ENCODE results near the gene PCED1B.

Gene PCED1B

GRCh38 chr12:47164724-47165439 lies 85.5 kb downstream of the PCED1B start (continued):
- no peak for TF ChIP-seq CSRNP3 (CRISPR knock-in tag; IDR thresholded peaks at IDR 0.05)
- no peak for TF ChIP-seq RARB (CRISPR knock-in tag; IDR thresholded peaks at IDR 0.05)

DNA sequence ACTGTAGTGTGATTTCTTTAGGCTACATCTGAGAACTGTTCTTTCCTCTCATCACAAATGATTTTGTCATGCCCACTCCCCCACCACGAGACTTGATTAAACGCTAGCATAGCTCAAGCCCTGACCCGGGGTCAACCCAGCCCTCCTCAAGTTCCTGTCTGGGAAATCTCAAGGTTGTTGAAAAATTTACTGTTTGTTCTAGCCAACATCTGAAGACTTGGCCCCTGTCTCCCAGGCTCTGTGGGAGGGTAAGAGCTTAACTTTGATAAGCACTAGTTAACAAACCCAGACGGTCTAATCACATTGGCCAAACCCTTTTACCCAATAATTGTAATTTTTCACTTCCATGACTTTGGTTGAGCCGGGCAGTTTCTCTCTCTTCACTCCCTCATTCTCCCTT lies 86.5 kb downstream of the PCED1B start:
- ATAC-seq, result no peak

More for the DNA sequence above, 86.5 kb downstream of the PCED1B start:
- TF ChIP-seq ZFP3 (CRISPR knock-in tag; IDR thresholded peaks at IDR 0.05) (no peak), ARNTL (CRISPR knock-in tag; IDR thresholded peaks at IDR 0.05; ENCODE audit: borderline replicate concordance, low read depth) (no peak), ISL1 (CRISPR knock-in tag; IDR thresholded peaks at IDR 0.05) (no peak), CSRNP3 (CRISPR knock-in tag; IDR thresholded peaks at IDR 0.05) (no peak), POU6F1 (CRISPR knock-in tag; IDR thresholded peaks at IDR 0.05; ENCODE audit: borderline replicate concordance, low read depth) (no peak), ESRRG (CRISPR knock-in tag; IDR thresholded peaks at IDR 0.05) (no peak), RARB (CRISPR knock-in tag; IDR thresholded peaks at IDR 0.05) (no peak), ZNF70 (CRISPR knock-in tag; IDR thresholded peaks at IDR 0.05) (no peak), TCF4 (CRISPR knock-in tag; IDR thresholded peaks at IDR 0.05; ENCODE audit: borderline replicate concordance) (no peak), PPARA (CRISPR knock-in tag; IDR thresholded peaks at IDR 0.05; ENCODE audit: borderline replicate concordance) (no peak), ZC3H10 (CRISPR knock-in tag; IDR thresholded peaks at IDR 0.05) (no peak), GLIS3 (CRISPR knock-in tag; IDR thresholded peaks at IDR 0.05) (no peak), BACH2 (CRISPR knock-in tag; IDR thresholded peaks at IDR 0.05; ENCODE audit: borderline replicate concordance) (no peak), OSR1 (CRISPR knock-in tag; IDR thresholded peaks at IDR 0.05) (no peak), ZNF565 (CRISPR knock-in tag; conservative IDR thresholded peaks at IDR 0.05; ENCODE audit: low read depth) (no peak), ZNF8 (CRISPR knock-in tag; IDR thresholded peaks at IDR 0.05) (no peak)
- TF ChIP-seq, protein P1, sequence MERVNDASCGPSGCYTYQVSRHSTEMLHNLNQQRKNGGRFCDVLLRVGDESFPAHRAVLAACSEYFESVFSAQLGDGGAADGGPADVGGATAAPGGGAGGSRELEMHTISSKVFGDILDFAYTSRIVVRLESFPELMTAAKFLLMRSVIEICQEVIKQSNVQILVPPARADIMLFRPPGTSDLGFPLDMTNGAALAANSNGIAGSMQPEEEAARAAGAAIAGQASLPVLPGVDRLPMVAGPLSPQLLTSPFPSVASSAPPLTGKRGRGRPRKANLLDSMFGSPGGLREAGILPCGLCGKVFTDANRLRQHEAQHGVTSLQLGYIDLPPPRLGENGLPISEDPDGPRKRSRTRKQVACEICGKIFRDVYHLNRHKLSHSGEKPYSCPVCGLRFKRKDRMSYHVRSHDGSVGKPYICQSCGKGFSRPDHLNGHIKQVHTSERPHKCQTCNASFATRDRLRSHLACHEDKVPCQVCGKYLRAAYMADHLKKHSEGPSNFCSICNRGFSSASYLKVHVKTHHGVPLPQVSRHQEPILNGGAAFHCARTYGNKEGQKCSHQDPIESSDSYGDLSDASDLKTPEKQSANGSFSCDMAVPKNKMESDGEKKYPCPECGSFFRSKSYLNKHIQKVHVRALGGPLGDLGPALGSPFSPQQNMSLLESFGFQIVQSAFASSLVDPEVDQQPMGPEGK (CRISPR knock-in tag; IDR thresholded peaks at IDR 0.05; ENCODE audit: borderline replicate concordance), result no peak
- TF ChIP-seq, protein P2, sequence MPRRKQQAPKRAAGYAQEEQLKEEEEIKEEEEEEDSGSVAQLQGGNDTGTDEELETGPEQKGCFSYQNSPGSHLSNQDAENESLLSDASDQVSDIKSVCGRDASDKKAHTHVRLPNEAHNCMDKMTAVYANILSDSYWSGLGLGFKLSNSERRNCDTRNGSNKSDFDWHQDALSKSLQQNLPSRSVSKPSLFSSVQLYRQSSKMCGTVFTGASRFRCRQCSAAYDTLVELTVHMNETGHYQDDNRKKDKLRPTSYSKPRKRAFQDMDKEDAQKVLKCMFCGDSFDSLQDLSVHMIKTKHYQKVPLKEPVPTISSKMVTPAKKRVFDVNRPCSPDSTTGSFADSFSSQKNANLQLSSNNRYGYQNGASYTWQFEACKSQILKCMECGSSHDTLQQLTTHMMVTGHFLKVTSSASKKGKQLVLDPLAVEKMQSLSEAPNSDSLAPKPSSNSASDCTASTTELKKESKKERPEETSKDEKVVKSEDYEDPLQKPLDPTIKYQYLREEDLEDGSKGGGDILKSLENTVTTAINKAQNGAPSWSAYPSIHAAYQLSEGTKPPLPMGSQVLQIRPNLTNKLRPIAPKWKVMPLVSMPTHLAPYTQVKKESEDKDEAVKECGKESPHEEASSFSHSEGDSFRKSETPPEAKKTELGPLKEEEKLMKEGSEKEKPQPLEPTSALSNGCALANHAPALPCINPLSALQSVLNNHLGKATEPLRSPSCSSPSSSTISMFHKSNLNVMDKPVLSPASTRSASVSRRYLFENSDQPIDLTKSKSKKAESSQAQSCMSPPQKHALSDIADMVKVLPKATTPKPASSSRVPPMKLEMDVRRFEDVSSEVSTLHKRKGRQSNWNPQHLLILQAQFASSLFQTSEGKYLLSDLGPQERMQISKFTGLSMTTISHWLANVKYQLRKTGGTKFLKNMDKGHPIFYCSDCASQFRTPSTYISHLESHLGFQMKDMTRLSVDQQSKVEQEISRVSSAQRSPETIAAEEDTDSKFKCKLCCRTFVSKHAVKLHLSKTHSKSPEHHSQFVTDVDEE (CRISPR knock-in tag; IDR thresholded peaks at IDR 0.05), result no peak
- TF ChIP-seq, protein P3, sequence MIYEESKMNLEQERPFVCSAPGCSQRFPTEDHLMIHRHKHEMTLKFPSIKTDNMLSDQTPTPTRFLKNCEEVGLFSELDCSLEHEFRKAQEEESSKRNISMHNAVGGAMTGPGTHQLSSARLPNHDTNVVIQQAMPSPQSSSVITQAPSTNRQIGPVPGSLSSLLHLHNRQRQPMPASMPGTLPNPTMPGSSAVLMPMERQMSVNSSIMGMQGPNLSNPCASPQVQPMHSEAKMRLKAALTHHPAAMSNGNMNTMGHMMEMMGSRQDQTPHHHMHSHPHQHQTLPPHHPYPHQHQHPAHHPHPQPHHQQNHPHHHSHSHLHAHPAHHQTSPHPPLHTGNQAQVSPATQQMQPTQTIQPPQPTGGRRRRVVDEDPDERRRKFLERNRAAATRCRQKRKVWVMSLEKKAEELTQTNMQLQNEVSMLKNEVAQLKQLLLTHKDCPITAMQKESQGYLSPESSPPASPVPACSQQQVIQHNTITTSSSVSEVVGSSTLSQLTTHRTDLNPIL (CRISPR knock-in tag; IDR thresholded peaks at IDR 0.05; ENCODE audit: low read depth), result no peak
